ENCODE measurements around the gene IDH1.

The IDH1 gene

DNA sequence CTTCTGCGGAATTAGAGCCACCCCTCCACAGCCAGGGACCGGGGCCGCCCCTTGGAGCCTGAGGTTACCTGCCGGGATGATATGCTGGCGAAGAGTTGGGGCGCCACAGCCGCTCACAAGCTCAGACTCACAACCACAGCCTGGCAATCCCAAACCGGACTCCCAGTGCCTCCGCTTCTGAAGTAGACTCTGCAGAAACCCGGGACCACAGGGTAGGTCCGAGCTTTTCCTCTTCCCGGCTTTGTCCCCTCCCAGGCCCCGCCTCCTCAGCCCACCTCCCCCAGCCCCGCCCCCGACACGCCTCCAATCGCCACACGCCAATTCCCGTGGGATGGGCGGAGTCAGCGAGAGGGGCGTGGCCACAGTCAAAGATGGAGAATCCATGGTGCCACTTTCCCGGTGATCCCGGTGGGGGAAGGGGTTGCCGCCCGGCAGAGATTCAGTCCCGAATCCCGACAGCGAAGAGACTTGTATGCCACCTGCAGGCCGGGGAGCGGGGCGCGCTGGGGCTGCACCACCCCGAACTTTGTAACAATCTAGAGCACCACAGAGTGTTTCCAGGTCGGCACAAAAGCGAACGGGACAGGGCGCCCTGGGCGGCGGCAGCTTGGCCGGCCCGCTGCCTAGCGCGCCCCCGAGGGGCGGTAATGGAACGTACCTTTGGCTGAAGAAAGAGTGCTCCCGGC lies at the start of gene IDH1:
TSS of gene IDH1 (minus strand) at position 201 of the 686 bp plus-strand sequence. CDS start 3,520 bp downstream, outside the sequence.
- no peak for TF ChIP-seq ZNF274 (IDR thresholded peaks at IDR 0.05; ENCODE audit: low read depth, low read length)
- H3K4me3 ChIP-seq (ENCODE audit: low read length) = peak within 1 kb of the TSS; percentile 86

- TF ChIP-seq ZNF274 (IDR thresholded peaks at IDR 0.05; ENCODE audit: low read depth, low read length) = no peak
- H3K4me3 ChIP-seq (ENCODE audit: low read length) = no peak overlapping the region
These were observed 49.3 kb upstream of the IDH1 start for GRCh38 chr2:208304157-208304556.

DNA sequence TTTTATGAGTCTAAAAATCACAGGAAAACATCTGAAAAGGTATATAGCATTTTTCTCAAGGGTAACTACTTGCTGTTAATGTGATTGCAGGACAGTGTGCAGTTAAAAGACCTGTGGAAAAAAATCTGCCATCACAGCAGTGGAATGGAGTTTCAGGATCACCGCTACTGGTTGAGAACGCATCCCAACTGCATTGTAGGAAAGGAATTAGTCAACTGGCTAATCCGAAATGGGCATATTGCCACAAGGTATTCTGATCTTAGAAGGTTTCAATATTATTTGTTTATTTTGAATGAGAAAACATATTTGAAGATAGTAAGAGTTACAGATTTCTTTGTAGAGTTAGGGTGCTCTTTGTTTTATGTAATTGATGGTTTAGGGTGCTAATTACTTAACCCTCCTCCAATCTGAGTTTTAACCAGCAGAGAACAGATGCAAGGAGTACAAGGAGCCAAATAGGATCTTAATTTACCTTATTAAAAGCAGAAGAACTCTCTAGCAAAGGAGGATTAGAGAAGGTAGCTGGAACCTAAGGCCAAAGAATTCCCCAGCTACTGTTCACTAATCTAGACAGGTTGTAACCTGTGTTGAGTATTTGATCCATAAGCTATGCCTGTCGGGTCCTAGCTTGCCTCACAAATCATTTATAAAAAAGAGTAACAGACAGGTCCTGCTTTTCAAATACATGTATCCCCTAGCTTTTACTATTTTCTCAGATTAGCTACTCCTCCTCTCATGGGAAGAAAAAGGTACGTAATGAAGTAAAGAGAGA lies 46.2 kb upstream of the IDH1 start:
- TF ChIP-seq ZNF274 (IDR thresholded peaks at IDR 0.05; ENCODE audit: low read depth, low read length) = no peak
- no peak overlapping the region for H3K4me3 ChIP-seq (ENCODE audit: low read length)

GRCh38 chr2:208297961-208298360 lies 43.1 kb upstream of the IDH1 start:
- H3K4me3 ChIP-seq (ENCODE audit: low read length) = no peak overlapping the region
- TF ChIP-seq ZNF274 (IDR thresholded peaks at IDR 0.05; ENCODE audit: low read depth, low read length) = no peak

- no peak for TF ChIP-seq ZNF274 (IDR thresholded peaks at IDR 0.05; ENCODE audit: low read depth, low read length)
- H3K4me3 ChIP-seq (ENCODE audit: low read length) = no peak overlapping the region
These were observed 41.7 kb upstream of the IDH1 start for GRCh38 chr2:208296610-208297009.

GRCh38 chr2:208295834-208296233 lies 41.0 kb upstream of the IDH1 start:
- no peak overlapping the region for H3K4me3 ChIP-seq (ENCODE audit: low read length)
- TF ChIP-seq ZNF274 (IDR thresholded peaks at IDR 0.05; ENCODE audit: low read depth, low read length) = no peak

DNA sequence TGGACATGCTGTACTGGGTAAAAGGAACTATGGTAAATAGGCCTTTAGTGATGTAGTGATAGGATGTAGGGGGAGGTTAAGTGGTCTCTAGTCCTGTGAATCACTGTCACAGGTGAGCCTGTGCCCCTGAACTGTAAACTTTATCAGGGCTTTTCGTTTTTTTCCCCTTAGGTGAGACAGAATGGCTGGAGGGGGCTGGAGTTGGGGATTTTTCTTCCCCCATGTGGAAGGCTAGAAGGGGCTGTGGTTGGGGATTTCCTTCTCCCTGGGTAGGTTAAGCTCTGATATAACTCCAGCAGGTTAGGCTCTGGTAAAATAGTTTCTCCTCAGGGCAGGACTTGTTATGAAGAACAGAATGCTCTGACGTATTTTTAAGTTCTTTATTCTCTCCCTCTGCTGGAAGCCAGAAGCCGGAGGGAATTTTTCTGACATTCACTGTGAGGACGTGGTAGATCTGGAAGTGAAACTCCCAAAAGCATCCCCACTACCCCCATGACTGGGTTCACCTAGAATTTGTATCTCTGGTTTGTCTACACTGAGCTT lies 39.7 kb upstream of the IDH1 start:
- H3K4me3 ChIP-seq (ENCODE audit: low read length) = no peak overlapping the region; the same call in 1 of the 2 replicates
- no peak for TF ChIP-seq ZNF274 (IDR thresholded peaks at IDR 0.05; ENCODE audit: low read depth, low read length)

DNA sequence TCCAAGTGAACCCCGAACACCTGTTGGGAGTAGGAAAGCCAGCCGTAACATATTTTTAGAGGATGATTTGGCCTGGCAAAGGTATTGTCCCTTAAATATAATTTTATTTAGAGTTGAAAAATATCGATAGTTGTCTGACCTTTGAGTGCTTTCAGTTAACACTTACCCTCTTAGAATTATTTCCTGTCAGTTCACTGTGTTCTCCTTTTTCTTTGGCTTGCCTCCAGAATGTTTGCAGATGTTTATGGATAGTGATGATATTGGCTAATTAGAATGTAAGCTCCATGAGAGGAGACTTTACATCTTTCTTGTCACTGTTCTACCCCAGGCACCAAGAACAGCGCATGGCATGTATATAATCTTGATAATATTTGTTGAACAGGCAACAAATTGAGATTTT lies 31.0 kb upstream of the IDH1 start:
- H3K4me3 ChIP-seq (ENCODE audit: low read length) = no peak overlapping the region
- TF ChIP-seq ZNF274 (IDR thresholded peaks at IDR 0.05; ENCODE audit: low read depth, low read length) = no peak

- TF ChIP-seq ZNF274 (IDR thresholded peaks at IDR 0.05; ENCODE audit: low read depth, low read length) = no peak
- no peak overlapping the region for H3K4me3 ChIP-seq (ENCODE audit: low read length)
These were observed 26.1 kb upstream of the IDH1 start for GRCh38 chr2:208280933-208281332.

GRCh38 chr2:208280234-208280633 lies 25.4 kb upstream of the IDH1 start:
- H3K4me3 ChIP-seq (ENCODE audit: low read length) = no peak overlapping the region
- TF ChIP-seq ZNF274 (IDR thresholded peaks at IDR 0.05; ENCODE audit: low read depth, low read length) = no peak

DNA sequence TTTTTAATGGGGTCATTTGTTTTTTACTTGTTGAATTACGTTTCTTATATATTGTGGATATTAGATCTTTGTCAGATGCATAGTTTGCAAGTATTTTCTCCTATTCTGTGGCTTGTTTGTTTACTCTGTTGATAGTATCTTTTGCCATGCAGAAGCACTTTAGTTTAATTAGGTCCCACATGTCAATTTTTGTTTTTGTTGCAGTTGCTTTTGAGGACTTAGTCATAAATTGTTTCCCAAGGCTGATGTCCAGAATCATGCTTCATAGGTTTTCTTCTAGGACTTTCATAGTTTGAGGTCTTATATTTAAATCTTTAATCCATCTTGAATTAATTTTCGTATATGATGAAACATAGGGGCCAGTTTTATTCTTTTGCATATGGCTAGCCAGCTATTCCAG lies 24.4 kb upstream of the IDH1 start:
- H3K4me3 ChIP-seq (ENCODE audit: low read length) = no peak overlapping the region
- TF ChIP-seq ZNF274 (IDR thresholded peaks at IDR 0.05; ENCODE audit: low read depth, low read length) = no peak

- no peak for TF ChIP-seq ZNF274 (IDR thresholded peaks at IDR 0.05; ENCODE audit: low read depth, low read length)
- no peak overlapping the region for H3K4me3 ChIP-seq (ENCODE audit: low read length)
These were observed 23.7 kb upstream of the IDH1 start for GRCh38 chr2:208278549-208278948.

DNA sequence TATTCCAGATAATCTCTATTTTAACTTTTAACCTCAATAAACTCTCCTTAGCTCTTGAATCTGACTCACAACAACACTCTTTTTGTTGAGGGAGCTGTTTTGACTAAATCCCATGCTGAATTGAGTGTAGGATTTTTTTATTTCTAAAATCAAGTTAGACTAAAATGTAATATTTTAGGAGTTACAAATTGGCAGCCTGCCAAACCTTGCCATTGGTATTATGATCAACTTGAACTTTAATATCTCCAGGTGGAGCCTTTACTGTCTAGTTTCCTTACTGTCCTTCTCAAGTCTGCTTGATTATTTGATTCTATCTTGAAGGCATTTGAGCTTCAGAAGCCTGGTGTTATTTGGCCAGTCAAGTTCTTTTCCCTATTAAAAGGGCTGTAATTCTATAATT lies 19.9 kb upstream of the IDH1 start:
- TF ChIP-seq ZNF274 (IDR thresholded peaks at IDR 0.05; ENCODE audit: low read depth, low read length) = no peak
- H3K4me3 ChIP-seq (ENCODE audit: low read length) = no peak overlapping the region

GRCh38 chr2:208269091-208269490 lies 14.2 kb upstream of the IDH1 start:
- TF ChIP-seq ZNF274 (IDR thresholded peaks at IDR 0.05; ENCODE audit: low read depth, low read length) = no peak
- no peak overlapping the region for H3K4me3 ChIP-seq (ENCODE audit: low read length)
